NOMO-1 (cell line): ENCODE data around the gene HNRNPH3.

Source experiments
- DNase-seq, 2 experiments: peaks; one replicate each; lab custom pipeline; 2025; ENCODE audit not compliant: unreplicated experiment in 2 of 2; lab: John Stamatoyannopoulos, UW

The HNRNPH3 gene

DNA sequence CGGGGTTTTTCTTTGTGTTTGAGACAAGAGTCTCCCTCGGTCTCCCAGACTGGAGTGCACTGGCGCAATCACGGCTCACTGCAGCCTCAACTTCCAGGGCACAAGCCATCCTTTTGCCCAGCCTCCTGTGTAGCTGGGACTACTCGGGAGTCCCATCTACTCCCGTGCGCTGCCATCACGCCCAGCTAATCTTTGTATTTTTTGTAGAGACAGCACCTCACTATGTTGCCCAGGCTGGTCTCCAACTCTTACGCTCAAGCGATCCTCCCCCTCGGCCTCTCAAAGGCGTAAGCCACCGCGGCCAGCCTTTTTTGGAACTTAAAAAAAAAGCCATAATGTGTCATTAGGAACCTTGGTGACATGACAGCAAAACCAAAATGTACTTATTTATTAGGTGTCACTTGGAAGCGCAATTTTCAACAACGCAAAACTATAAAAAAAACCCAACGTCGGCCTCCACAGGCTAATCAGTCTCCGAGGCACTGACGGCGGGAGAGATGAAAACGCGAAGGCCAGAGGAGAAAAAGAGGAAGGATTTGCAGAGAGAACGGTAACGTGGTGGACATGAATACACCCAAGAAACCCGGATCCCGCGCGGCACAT lies 911 bp upstream of the HNRNPH3 start:
- DNase-seq = peak; percentile 69 to 84

DNA sequence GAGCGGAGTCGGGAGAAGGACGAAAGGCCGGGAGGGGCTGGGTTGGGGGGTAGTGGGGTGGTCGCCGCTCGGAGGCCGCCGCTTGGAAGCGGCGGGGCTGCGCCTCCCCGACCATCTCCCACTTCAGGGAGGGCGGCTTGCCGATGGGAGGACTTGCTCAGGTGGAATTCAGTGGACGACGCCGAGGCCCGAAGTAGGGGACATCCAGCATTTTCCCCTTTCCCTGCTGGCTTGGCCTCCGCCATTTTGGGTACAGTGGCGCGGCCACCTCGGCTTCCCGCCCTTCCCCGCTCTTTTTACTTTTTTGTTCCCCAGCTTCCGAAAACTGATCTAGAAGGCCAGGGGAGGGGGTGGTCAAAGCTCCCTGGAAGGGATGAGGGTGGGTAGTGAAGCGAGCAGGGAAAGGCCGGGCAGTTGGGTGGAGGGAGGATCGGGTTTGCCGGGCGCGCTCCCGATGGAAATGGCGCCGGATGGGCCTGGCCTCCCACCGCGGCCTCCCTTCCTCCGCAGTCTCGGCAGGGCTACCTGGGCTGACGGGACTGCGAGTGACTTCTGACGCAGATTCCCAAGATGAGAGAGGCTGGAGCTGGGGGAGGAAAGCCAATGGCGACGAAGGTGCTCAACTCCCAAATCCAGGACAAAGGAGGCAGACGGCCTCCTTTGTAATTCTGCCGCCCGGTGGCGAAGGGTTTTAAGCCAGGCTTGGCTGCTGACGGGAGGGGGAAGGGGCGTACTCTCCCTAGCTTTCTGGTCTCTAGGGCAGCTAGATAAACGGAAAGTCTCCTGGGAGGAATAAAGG lies 594 bp downstream of the HNRNPH3 start, which contains the start of gene PBLD:
Gene PBLD (minus strand): TSS at position 670 of the 799 bp plus-strand sequence. CDS start 26,084 bp downstream, outside the sequence.
- DNase-seq = peak; percentile 56 to 59

DNA sequence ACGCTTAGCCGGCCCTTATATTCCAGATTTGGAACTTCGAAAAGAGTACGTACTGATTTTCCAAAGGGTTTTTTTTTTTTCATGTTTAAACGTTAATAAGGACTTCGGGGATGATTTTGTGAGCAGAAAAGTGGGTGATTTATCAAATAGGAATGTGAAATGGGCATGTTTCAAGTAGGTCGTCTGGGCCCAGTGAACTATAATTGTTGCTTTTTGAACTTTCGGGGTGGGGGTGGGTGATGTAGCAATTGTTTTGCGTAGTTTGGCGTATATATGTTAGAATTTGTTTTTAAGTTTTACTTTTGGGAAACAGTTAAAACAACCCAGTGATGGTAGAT lies 1.2 kb downstream of the HNRNPH3 start:
- DNase-seq = no peak

DNA sequence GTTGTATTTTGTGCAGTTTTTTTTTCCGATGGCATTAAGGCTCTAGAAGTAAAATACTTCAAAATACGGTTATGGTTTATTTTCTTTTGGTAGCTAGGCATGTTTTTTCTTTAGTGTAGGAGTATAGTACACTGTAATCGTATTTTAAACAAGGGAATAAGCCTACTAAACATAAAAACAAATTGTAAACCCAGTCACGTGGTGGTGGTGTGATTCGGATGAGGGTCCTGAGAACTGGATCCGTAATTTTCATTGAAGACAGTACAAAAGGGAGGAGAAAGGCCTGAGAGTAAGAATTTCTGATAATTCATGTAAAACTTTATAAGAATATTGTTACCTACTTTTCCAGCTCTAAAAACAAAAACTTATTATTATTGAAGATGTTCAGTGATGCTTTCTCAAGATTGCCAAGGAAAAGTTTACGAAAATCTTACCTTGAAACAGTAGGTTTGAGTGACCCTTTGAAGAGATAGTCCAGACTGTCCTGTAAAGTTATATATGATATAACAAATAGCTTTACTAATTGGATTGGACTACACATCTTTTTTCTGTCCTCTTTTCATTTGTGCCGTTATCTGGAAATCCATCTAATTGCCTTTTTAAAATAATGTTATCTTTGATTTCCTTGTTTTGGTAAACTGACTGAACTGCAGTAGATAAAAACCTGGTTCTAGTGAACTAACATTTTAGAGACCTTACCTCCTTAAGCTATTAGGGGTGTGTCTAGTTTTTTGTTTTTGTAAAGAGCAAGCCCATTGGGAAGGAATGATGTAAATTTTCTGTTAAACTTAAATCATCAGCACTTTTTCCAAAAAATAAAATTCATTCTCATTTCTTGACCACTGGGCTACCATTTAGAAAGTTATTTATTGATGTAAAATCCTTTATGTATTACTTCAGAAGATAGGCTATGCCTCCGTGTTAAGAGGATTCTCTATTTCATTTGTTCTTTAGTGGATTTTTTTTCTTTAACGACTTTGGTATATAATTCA lies 1.9 kb downstream of the HNRNPH3 start:
- peak in 1 of 2 experiments; percentile 23 for DNase-seq

DNA sequence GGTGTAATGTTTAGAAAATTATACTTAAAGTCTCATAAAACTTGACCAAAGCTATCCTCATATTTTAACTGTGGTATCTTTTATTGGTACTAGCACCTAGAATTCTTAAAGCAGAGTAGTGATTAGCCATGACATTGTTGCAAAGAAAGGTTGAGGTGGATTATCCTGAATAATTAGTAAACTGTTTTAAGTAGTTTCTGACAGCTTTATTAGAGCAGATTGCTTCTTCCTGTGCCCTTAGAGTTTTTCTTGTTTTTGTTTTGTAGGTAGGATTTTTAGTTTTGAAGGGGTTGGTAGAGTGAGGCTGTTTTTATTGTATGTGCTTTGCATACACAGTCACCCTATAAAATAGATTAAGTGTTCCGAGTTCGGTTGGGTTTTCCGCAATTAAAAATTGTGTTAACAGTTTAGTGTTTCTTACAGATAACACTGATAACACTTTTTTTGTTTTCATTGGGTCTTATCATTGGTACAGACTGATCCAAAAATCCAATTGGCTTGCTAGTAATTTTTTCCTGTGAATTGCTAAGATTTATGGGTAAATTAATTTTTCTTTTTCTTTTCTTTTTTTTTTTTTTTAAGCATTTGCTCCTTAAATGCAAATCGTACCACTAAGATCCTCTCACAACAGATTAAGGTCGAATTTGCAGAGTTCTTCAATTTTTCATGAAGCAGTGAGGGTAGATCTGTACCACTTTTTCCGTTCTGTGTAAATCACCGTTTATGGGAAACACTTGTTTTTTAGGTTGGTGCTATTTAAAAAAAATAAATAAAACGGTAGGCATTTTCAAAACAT lies 3.0 kb downstream of the HNRNPH3 start:
- DNase-seq = no peak

DNA sequence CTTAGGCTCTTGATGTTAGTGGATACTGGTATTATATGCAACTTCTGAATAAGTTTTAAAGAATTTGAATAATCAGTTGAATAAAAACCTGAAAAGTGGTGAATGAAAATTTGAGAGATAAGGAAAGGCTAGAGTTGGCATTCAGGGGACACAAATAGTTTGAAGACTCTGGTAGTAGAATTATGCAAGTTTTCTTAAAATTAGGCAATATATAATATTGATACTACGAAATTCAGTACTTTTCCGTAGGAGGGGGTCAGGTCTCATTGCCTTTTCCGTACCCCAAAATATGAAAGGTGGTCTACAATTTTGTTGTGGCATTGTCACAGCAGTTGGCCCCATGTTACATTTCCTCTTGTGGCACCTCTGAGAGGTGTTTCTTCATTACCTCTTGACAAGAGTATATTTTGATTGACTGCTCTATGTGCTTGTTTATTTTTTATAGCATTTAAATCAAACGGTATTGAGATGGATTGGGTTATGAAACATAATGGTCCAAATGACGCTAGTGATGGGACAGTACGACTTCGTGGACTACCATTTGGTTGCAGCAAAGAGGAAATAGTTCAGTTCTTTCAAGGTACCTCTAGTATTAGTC lies 5.0 kb downstream of the HNRNPH3 start:
- DNase-seq = no peak

DNA sequence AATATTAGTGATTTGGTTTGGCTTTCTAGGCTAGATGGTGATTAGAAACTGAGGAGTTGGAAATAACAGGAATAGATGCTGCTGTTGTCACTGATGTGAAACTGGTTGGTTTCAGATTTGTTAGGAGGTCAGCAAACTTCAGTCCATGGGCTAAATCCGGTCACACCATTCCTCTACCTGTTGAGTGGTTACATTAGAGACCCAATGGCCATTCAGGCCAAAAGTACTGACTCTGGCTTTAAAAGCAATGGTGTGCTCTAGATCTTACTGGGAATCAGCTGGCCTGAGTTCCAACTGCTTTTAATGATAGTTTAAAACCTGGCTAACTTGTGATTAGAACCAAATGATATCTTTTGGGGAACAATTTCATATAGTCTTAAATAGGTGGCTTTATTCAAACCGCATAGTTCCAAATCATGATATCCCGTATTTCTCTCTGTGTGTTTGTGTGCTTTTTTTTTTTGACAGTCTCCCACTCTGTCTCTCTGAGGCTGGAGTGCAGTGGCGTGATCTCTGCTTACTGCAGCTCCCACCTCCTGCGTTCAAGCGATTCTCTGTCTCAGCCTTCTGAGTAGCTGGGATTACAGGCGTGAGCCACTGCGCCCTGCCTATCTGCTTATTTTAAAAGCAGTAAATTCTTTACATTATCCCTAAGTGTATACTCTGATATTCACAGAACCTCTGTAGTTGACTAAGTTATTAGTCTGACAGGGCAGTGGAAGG lies 8.7 kb downstream of the HNRNPH3 start:
- DNase-seq = no peak

DNA sequence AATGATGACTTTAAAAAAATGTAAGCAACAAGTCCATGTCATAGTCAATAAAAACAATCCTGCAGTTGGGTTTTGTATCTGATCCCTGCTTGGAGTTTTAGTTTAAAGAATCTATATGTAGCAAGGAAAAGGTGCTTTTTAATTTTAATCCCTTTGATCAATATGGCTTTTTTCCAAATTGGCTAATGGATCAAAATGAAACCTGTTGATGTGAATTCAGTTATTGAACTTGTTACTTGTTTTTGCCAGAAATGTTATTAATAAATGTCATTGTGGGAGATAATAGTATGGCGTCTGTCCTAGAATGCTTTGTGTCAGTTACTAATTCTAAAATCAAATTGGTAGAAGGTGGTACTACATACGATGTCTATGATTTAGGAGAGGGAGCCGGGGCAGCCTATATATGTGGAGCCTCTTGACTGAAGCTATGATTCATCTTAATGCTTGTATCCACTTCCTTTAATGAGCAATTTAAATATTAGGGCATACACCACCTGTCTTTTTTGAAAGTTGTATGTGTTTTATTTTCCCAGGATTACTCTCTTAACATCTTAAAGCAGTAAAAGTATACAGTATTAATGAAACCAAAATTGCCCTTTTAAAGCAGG lies 11.1 kb downstream of the HNRNPH3 start:
- DNase-seq = no peak

DNA sequence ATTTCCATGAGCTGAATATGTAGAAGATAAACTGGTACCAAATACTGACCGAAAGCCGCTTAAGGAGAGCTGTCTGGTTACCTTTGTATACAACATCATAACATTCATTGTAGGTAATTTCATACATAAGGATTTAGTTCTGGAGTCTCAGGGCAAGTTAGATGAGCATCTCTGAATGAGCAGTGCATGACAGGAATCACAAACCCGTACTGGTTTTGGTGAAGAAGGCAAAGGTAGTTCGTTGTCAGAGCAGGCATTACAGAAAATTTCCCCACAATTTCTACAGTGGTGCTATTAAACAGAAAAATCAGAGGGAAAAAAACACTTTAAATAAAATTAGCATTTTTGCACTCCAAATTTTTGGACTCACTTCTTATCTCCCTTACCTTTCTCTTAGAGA lies 13.8 kb downstream of the HNRNPH3 start:
- DNase-seq = no peak

DNA sequence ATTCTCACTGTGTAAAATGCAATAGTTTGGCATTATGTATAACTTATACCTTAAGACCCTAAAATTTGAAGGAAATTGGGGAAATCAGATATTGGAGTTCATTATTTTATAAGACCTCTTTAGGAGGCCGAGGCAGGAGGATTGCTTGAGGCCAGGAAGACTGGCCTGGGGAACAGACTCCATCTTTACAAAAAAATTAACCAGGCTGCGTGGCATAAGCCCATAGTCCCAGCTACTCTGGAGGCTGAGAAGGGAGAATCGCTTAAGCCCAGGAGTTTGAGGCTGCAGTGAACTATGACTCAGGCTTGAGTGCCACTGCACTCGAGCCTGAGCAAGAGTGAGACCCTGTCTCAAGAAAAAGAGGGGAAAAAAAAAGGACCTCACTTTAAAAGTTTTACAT lies 14.9 kb downstream of the HNRNPH3 start:
- no peak for DNase-seq

DNA sequence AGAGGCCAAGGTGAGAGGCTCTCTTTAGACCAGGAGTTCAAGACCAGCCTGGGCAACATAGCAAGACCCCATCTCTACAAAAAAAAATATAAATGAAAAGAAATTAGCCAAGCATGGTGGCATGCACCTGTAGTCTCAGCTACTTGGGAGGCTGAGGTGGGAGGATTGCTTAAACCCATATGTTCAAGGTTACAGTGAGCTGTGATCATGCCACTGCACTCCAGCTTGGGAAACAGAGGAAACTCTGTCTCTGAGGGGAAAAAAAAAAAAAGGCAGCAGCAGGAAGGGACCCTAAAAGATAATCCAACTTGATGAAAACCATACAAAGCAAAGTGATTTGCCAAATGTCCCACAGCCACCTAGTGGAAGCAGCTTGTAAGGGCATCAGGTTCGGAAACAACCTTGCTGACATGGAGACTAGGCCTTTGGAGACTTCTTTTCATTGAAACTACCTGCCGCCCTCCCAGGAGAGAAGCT lies 16.4 kb downstream of the HNRNPH3 start:
- DNase-seq = peak; percentile 8 to 27

DNA sequence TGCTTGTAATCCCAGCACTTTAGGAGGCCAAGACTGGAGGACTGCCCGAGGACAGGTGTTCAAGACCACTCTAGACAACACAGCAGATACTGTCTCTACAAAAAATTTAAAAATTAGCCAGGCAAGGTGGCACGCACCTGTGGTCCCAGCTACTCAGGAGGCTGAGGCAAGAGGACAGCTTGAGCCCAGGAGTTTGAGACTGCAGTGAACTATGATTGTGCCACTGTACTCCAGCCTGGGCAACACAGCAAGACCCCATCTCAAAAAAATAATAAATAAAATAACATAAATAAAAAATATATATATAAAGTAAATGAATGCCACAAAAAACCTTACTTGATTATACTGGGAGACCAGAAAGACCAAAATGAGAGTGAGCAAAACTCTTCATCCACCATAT lies 21.7 kb downstream of the HNRNPH3 start:
- DNase-seq = no peak

DNA sequence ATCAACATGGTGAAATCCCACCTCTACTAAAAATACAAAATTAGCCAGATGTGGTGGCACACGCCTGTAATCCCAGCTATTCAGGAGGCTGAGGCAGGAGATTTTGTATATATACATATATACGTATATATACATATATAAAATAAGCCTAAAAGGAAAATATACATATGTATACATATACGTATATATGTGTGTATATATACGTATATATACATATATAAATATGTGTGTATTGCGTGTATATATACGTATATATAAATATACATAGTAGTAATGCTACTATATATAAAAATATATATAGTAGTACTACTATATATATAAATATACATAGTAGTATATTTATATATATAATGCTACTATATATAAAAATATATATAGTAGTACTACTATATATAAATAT lies 27.3 kb downstream of the HNRNPH3 start:
- DNase-seq = no peak

DNA sequence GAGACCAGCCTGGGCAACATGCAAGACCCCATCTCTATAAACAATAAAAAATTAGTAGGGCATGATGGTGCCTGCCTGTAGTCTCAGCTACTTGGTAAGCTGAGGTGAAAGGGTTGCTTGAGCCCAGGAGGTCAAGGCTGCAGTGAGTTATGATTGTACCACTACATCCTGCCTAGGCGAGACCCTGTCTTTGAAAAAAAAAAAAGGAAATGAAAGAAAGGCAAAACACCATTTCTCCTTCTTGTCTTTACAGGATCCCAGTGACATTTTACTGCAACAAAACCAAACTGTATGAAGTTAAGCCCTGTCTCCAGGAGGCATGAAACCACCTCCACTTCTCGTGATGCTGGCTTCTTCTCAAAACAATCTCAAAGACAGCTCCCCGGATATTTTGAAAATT lies 30.7 kb downstream of the HNRNPH3 start:
- DNase-seq = peak in 1 of 2 experiments; percentile 14

DNA sequence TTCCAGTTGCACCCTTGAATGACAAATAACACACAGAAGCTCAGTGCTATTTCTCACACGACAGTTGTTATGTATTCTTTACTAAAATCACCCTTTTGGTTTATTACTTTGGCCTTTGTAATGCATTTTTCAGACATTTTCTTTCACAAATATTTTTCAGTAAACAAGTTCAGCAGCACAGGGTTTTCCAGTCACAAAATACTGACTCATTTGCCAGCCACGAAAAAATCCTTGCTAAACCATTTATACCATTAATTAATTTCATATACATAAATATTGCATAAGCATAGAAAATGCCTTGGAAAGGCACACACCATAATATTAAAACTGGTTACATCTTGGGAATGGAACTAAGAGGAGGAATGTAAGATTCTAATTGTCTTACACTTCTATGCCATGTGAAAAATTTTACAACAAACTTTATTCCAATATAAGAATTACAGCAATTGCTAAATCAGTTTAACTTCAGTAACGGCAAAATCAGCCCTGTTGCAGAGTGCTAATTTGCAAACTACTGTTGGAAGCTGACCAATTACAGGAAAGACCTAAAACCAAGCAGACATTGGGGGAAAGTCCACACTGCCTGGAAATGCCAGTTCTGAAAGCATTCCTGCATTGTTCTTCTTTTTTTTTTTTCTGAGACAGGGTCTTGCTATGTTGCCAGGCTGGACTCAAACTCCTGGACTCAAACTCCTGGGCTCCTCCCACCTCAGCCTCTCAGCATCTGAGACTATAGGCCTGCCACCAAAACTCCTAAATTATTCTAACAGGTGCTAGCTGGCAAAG lies 32.4 kb downstream of the HNRNPH3 start:
- no peak for DNase-seq

DNA sequence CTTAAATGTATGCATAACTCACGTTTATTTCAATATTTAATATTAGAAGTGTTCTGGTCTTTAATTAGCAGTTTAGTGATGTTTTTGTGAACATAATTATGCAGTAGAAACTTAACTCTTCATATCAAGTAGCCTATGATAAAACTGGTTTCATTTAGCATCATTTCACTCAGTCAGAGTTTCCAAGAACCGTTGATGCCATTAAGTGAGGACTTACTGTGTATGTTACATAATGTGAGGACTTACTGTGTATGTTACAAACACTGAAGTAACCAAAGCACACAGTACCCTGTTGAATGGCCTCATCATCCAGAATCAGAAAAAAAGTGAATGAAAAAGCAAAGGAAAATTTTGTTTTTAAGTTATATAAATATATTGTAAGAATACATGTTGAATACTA lies 33.7 kb downstream of the HNRNPH3 start:
- DNase-seq = no peak

DNA sequence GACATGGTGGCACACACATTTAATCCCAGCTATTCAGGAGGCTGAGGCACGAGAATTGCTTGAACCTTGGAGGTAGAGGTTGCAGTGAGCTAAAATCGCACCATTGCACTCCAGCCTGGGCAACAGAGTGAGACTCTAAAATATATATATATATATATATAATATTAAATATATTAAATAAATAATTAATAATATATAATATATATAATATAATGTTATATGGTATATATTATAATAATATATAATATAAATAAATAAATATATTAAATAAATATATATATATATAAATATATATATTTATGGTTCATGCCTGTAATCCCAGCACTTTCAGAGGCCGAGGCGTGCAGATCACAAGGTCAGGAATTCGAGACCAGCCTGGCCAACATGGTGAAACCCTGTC lies 34.7 kb downstream of the HNRNPH3 start:
- DNase-seq = no peak

DNA sequence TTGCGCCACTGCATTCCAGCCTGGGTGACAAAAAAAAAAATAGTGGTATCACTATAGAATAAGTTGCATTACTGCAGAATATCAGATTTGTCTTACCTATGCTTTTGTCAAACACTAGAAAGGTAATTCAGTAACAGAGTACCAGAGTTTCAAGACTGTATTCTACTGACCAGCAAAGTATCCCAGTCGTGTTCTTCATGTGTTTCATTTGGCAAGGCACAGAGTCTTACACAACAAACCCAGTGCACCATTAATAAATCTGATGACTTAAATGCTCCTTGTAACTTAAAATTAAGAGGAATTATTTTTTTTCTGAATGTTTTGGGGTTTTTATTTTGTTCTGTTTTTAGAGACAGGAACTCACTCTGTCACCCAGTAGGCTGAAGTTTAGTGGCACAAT lies 35.3 kb downstream of the HNRNPH3 start:
- no peak for DNase-seq
